Inflammatory macrophage (primary cell): ENCODE measurements around the gene ERMP1.

Experiments
- DNase-seq, 2 donors: peaks; one replicate each; pipeline ENCODE4 v3.0.0-alpha.2; 2020 to 2022

ERMP1 gene

DNA sequence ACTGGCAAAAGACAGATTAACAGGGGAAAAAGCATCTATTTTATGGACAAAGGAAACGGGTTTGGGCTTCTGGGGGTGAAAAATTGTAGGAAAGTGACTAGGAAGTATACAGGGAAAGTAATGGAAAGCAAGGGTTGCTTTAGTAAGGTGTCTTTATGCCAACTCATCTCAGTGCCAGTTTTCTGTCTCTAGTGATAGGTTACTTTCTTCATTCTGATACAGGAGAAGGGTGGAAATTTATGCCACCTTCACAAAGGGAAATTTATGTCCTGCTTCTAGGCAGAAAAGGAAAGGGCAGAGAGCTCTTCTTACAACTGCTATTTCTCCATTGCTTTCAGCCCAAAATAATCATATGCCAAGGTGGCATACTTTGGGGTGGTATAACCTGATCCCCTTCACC, 20.1 kb upstream of the ERMP1 start:
- DNase-seq: no peak

DNA sequence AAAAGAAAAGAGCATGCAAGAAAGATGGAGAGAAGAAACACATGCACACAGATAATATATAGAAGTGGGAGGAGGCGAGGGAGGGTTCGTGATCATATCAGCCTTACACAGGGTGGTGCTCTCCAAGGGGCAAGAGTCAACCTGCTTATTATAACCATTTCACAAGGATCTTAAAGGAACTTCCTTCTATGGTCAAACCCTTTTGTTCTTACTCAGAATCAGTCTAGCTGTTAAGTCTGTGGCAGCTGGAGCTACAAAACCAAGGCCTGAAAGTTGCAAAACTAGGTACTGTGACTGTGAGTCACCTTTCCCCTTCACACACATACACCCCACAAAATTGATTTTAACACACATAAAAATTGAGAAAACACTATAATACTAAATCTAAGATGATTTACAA, 18.5 kb upstream of the ERMP1 start:
- peak; percentile 96 for DNase-seq

DNA sequence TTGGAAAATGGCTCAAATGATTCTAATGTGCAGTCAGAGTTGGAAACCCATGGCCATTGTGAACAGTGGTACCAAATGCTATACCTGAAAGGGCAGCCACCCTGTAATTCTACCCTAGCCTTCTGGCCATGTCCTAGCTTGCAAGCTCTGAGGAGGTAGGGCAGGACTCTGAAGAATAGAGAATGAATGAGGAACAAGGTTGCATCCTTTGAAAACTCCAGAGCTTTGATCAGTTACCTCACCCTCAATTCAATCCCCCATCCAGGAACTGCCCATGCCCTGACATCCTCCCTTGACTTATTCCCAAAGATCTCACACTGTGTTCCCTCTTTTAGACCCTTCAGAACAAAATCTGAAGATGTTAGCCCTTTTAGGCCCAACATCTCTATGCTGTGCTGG, 17.8 kb upstream of the ERMP1 start:
- DNase-seq: no peak

DNA sequence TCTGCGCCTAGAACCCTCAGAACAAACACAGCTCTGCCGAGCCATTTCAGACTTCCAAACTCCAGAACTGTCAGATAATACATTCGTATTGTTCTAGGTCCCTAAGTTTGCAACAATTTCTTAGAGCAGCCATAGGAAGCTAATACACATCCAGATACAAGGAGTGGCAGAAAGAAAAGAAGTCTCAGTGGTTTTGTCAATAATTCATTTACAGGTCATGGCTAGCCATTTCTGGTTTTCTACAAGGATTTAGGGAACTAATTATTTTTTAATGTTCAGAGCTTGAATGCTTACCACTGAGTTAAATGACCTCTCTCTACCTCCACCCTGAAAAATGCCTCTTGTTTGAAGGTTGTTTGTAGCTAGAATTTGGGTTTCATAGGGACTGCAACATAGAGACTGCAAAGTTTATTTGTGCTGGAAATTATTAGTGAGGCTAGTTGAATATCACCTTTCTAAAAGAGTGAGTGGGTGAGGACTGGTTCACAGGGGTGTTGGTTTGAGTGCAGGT, 15.5 kb upstream of the ERMP1 start:
- no peak for DNase-seq

DNA sequence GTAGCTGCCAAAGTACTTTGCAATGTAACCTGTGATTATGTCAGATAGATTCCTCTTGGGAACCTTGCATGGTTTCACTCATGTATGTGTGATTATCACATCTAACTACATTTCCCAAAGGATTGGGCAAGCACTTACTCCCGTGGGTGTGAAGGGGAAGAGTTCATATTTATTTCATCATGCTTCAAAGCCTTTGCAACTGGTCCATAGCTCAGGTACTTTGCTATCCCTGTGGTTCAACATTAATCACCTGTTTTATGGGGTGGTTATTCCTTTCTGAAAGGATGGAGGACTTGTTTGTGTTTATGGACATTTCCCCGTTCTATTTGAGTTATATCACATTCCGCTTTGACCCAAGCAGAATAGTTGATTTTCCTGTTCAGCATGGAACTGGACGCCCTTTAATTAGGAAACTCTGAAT, 13.6 kb upstream of the ERMP1 start:
- DNase-seq: peak; percentile 88 to 90

DNA sequence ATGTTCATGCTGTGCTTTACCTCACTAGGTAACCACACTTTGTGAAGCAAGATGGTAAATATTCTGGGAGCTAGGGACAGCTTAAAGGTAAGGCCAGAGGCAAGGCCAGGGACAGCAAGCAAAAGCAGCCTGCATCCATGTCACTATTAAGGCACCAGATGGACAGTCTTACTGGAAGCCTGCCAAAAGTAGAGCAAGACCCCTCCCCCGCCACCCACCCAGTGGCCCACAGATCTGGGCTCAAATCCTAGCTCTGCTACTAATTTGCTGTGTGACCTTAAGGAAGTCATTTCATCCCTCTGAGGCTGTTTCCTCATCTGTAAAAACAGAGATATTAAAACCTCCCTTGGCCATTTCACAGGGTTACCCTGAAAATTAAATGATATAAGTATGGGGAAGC, 13.2 kb upstream of the ERMP1 start:
- DNase-seq: no peak

DNA sequence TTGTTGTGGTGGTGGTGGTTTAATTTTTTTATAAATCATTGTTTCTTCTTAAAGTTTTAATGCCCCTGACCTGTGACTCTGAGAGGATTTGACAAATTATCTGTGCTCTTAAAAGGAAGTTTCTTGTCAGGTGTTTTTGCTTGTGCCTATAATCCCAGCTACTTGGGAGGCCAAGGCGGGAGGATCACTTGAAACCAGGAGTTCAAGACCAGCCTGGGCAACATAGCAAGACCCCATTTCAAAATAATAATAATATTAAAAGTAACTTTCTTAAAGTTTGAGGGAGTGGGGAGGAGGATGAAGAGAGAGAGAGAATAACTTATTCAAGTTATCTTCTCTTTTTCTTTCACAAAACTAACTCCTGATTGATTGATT, 12.2 kb upstream of the ERMP1 start:
- DNase-seq: no peak

DNA sequence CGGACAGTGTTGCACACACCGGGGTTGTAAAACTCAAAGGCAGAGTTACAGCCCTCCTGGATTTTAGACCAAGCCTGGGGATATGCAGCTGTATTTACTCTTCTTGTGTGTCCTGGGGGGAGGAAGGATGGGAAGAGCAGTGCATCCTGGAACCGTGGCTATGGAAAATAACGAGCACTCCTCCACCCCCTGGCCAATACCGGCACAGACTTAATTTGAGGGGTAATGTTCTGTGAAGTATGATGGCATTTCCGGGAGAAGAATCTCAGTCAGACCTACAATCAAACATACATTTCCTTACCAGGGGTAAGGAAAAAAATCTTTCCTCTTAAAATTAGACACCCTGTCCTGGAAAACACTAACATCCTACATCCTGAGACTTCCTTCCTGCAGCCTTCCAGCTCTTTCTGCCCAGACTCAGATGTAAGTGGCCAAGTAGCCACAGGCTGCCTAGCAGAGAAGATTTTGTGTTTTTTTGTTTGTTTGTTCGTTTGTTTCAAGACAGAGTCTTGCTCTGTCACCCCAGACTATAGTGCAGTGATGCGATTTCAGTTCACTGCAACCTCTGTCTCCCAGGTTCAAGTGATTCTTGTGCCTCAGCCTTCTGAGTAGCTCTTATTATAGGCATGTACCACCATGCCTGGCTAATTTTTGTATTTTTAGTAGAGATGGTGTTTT, 11.0 kb upstream of the ERMP1 start:
- DNase-seq: no peak

DNA sequence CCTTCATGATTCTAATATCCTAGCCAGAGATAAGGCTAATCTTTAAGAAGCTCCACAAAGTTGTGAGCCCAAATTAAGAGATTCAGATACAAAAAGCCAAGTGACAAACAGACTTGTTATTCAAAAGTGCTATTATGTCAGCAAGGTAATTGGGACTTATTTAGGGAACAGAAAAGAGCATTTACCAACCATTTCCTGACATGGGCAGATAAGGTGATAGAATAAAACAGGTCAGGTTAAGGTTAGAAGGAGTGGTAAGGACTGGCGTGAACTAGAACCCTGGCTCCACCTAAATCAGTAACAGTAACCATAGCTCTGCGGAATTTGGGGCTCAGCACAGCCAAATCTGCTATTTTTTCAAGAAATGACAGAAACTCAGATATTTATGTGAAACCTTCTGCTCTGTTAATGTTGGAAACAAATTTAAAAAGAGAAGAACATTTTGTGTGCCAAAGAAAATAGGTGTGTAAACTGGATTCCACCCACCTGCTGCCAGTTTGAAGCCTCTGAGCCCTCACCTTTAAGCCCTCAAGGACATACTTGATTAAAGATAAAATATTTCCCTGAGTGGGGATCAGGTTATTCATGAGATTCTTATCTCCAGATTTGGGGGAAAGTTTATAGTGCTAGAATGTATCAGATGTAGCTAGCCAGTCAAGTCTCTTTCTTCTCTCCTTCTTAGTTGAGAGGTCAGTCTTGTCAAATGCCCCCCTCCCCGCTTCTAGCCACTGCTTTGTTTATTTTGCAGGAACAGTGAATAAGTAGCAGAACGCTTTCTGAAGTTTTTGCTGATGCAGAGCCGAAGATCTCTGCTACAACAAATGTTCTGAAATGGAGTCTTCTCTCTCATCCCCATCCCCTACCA, 10.2 kb upstream of the ERMP1 start:
- DNase-seq: no peak

DNA sequence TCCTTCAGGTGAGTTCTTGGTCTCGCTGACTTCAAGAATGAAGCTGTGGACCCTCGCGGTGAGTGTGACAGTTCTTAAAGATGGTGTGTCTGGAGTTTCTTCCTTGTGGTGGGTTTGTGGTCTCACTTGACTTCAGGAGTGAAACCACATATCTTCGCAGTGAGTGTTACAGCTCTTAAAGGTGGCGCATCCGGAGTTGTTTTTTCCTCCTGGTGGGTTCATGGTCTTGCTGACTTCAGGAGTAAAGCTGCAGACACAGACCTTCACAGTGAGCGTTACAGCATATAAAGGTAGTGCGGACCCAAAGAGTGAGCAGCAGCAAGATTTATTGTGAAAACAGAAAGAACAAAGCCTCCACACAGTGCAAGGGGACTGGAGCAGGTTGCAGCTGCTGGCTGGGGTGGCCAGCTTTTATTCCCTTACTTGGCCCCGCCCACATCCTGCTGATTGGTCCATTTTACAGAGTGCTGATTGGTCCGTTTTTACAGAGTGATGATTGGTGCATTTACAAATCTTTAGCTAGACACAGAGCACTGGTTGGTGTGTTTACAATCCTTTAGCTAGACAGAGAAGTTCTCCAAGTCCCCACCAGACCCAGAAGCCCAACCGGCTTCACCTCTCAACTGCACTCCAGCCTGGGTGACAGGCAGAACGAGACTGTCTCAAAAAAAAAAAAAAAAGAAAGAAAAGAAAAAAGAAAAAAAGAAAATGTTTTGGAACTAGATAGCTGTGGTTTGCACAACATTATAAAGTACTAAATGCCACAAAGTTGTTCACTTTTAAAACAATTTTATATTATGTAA, 9.1 kb upstream of the ERMP1 start:
- DNase-seq: no peak

DNA sequence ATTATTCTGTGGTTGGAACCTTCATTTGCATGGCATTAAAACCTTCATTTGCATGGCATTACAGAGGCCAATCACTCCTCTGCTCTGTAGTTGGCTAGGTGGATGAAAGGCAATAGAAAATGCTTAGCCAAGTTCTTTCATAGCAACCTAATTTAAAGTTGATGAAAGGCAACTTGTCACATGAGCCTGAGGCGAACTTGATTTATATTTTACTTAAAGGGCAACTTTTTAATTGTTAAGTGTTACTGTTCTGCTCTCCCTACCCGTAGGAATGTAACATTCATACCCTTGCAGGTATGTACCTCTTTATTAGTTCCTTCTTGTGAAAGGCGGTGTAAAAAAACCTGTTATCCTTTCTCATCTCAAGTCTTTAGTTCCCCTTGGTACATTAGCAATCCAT, 7.9 kb upstream of the ERMP1 start:
- DNase-seq: no peak

DNA sequence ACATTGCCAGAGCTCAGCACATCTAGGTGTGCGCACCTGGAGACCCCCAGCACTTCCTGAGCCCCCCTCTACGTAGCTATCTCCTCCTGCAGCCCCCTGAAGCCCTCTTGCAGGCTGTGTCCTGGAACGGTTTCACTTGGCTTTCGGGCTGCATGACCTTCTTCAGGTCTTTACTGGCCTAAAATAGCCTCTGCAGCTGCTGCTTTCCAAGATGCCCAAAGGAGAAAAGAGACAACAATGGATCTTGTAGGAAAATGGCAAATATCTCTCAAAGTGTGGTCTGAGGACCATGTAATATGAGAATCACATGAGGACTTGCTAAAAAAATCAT, 6.6 kb upstream of the ERMP1 start:
- no peak for DNase-seq

DNA sequence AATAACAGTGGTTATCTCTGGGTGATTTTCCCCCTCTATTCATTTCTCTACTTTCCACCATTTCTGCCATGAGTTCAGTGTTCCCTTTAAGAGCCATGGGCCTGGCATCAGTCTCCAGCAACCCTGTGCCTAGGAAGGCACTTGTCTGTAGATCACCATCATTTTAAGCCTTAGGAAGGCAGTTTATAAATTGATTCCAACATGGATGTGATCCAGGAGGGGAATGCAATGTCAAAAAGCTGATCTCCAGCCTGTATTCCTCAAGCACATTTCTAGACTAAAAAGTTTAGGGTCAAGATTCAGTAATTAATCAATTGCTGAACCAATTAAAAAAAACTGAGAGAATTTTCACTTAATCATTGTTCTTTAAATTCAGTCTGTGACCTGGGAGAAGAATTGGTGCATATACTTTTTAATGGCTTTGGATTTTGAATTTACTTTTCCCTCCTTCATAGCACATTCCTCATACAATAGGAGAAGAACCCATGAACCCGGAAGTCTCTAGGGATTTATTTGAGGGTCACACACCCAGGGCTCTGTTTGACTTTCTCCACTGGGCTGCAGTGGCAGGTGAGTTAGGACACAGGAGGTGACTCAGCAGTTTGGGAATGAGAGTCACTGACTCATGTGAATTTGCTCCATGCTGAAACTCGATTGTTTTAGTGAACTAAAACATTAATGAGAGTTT, 6.1 kb upstream of the ERMP1 start:
- DNase-seq: no peak

DNA sequence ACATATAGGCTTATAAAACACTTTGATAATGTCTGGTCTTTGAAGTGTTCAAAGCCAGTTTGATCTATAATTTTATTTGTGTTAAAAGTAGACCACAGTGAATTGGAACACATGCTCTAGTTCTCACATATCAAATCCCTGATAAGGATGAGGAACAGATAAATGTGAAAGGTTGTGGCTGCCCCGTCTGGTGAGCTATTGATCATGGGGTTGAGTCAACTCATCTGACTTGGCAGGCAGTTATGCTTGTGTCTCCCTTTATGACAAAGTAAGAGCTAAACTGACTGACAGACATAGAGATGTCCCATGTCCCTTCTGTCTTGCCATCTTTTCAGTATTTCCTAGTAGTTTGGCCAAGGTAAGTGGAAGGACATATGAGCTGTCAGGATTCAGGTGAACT, 2.9 kb upstream of the ERMP1 start:
- DNase-seq: no peak

DNA sequence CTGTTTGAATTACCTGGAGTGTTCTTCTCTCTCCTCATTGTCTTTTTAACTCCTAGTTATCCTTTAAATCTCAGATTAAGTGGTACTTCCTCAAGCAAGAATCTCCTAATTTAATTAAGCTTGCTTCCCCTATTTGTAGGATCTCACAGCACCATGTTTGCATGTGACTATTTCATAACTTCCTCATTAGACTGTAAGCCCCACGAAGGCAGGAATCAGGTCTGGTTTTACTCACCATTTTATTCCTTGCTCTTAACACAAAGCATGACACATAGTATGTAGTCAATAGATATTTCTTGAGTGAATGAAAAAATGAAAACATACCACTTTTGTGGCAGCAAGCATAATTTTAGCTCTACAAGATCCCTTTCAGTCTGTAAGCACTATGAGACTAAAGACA, 1.3 kb upstream of the ERMP1 start:
- DNase-seq: peak; percentile 45 to 60

DNA sequence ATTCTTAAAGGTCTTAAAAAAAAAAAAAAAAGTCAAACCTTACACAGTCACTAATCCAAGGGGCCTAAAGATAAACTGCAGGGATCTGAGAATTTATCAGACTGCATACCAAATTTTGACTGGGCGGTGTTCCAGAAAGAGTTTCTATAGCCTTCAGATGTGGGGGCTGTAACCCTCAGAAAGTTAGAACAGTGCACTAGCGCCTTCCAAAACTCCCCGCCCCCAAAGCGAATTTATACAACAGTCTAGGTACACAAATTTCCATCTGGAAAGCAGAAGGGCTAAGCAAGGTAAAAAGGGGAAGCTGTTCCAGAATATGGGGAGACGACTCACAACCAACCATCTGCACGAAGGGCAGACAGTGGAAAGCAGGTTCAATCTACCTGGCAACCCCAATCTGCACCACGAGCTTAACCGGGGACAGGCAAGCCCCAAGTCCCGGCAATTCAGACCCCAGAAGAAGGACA, 813 bp downstream of the ERMP1 start:
- DNase-seq: peak in 1 of 2 donors; percentile 28

DNA sequence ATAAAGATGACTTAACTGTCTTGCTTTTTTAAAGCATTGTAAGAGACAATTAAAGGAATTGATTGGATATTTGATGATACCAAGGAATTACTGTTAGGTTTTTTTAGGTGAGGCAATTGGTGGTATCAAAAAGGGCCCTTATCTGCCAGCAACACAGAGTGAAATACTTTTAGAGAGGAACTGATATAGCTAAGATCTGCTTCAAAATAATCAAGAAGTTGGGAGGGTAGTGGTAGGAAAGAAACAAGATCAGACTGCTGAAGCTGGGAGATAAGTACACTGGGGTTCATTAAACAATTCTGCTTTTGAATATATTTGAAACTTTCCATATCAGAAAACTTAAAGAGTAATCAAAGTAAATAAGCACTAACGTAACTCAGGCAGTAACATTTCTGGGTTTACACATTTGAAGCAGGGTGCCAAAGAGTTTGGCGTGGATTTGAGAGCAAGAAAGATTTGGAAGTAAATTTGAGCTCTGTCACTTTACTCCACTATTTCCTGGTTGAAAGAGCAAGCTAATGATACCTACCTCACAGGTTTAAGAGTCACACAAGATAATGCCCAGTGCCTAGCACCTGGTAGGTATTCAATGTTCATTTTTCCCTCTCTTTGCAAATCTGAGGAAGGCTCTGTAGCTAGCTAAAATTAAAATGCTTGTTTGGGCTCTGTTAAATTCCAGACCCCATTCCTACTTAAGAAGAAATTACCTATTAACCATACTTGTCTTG, 6.9 kb downstream of the ERMP1 start:
- DNase-seq: no peak

DNA sequence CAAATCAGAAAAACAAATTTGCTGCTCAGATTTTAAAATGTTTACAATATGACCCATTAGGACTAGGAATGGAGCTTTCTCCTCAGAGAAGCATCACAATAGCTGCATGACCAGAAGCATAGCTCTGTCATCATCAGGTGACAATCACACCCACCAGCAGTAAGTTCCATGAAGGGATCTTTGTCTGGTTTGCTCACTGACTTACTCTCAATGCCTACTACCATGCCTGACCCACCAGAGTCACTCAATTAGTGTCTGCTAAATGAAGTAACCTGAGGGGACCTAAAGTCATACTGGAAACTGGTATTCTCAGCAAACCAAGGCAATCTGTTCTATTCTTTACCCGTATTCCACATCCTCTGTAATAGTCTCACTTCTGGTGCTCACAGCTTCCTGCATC, 7.7 kb downstream of the ERMP1 start:
- DNase-seq: peak; percentile 35 to 69

DNA sequence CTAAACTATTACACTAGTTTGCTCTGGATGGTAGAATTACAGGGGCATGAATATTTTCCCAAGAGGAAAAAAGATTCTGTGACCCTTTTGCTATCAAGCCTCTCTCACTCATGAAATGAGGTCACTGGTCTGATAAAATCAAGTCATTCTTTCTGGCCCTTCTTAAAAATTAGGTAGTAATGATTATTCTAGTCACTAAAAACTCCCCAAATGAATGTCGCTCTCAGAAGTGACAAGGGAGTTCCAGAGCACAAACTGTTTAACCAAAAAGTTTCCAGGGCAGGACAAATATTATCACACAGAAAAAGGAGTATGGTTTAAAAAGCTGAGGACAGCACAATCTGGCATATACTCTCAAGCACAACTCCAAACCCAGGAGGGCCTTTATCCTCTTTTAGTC, 12.5 kb downstream of the ERMP1 start:
- no peak for DNase-seq

DNA sequence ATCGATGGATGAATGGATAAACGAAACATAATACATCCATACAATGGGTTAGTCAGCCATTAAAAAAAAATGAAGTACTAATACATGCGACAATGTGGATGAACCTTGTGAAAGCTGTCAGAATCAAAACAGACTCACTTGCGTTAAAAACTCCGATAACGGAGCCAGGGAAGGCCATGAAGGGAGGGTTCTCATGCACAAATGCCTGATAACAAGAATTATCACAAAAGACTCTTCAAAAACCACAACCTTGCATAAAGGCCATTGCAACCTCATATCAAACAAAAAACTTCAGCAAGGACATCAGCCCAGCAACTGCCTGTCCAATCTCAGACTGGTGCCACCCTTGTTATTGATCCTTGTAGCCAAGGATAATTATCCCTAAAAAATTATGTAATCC, 13.7 kb downstream of the ERMP1 start:
- DNase-seq: no peak

DNA sequence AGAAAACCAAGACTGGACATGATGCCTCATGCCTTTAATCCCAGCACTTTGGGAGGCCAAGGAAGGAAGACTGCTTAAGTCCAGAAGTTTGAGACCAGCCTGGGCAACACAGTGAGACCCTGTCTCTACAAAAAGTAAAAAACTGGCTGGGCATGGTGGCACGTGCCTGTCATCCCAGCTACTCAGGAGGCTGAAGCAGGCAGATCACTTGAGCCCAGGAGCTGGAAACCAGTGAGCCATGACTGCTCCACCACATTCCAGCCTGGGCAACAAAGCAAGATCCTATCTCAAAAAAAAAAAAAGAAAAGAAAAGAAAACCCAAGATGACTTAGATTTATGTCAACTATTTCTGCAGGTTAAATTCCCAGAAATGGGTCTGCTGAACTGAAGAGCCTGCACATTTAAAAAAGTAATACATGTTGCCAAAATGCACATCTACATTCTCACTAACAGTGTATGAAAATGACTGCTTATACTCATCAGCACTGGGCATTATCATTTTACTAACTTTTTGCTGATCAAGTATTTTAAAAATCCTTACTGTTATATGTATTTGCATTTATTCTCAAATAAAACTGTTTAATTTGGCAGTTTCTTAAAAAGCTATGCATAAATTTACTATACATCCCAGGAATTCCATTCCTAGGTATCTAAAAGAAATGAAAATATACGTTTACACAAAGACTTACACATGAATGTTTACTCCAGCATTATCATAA, 14.3 kb downstream of the ERMP1 start:
- DNase-seq: no peak
